ENCODE measurements around the gene FBXL20. TPM values are rescaled to one million over a fixed set of nuclear protein-coding genes. Genes with fewer than 3 reads are reported as not detected.

The FBXL20 gene
- total and polyA plus RNA-seq, 2 of the 8 experiments (the other 6 are each of a cell fraction or from before 2014, with no cell fraction given) = 5.5 to 11.0 TPM

DNA sequence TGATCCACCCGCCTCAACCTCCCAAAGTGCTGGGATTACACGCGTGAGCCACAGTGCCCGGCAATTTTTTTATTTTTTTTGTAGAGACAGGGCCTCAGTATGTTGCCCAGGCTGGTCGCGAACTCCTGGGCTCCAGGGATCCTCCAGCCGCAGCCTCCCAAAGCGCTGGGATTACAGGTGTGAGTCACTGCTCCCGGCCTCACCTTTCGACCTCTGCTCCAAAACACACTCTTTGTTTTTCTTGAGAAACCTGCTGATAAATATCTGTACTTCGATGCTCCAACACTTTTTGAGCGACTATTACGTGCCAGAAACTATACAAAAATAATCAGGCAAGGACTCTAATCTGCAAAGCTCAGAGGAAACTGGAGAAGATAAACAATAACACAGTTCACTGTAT lies 48.6 kb upstream of the FBXL20 start (continued):
- TF ChIP-seq GABPA (IDR thresholded peaks at IDR 0.05; ENCODE audit: borderline replicate concordance, insufficient read depth, low read length) = no peak

Measured in H1 (cell line).